Right lobe of liver (tissue), 4 donors: Measurements from ENCODE around the gene RGL2.

Experiments used
- POLR2A ChIP-seq: fragments of 450-650 bp; IDR thresholded peaks from one replicate; pipeline ENCODE4 v1.6.1; 2017; ENCODE audit warnings: antibody characterized with exemption, mild to moderate bottlenecking
- TF ChIP-seq, protein P1 (sequence below), 4 donors: fragments of 200-600 bp in 3 of 4; fragments of 450-650 bp in 1 of 4; IDR thresholded peaks; one replicate each; pipeline versions ENCODE4 v1.5.1 to v1.8.0; 2016 to 2022; ENCODE audit warnings: antibody characterized with exemption in 4 of 4, mild to moderate bottlenecking in 2 of 4
- donor health status: DM: no; HTN: no; CAD: no.
- donor health status: DM: no; HTN: no; CAD: no.
- donor health status: DM: no; HTN: yes; CAD: no.

DNA sequence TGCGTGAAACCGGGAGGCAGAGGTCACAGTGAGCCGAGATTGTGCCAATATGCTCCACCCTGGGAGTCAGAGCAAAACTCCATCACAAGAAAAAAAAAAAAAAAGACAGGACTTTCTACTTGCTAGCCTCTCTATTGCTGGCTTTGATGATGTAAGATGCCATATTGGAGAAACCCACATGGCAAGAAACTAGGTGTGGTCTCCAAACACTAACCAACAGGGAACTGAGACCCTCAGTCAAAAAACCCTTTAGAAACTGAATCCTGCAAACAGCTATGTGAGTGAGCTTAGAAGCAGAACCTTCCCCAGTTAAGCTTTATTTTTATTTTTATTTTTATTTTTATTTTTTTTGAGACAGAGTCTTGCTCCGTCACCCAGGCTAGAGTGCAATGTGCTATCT lies 37.2 kb upstream of the RGL2 start:
- no peak for TF ChIP-seq POLR2A
- TF ChIP-seq, protein P1, sequence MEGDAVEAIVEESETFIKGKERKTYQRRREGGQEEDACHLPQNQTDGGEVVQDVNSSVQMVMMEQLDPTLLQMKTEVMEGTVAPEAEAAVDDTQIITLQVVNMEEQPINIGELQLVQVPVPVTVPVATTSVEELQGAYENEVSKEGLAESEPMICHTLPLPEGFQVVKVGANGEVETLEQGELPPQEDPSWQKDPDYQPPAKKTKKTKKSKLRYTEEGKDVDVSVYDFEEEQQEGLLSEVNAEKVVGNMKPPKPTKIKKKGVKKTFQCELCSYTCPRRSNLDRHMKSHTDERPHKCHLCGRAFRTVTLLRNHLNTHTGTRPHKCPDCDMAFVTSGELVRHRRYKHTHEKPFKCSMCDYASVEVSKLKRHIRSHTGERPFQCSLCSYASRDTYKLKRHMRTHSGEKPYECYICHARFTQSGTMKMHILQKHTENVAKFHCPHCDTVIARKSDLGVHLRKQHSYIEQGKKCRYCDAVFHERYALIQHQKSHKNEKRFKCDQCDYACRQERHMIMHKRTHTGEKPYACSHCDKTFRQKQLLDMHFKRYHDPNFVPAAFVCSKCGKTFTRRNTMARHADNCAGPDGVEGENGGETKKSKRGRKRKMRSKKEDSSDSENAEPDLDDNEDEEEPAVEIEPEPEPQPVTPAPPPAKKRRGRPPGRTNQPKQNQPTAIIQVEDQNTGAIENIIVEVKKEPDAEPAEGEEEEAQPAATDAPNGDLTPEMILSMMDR (IDR thresholded peaks at IDR 0.05): no peak
